RWPE2 (cell line): ENCODE data around the gene TMOD3.

ENCODE experiments used
- ATAC-seq: fragments of 200-7000 bp; cut with Tn5 transposase; 3 replicates; pipeline ENCODE4 v1.9.1; 2021; ENCODE audit warnings: low read depth
- DNase-seq: peaks from one replicate; pipeline ENCODE4 v3.0.0-alpha.2; 2020; ENCODE audit warnings: low spot score
- H3K27ac ChIP-seq: fragments of 450-650 bp; 2 replicates; pipeline ENCODE4 v1.5.1; 2017; ENCODE audit warnings: mild to moderate bottlenecking; ENCODE audit not compliant: poor library complexity, severe bottlenecking
- H3K27me3 ChIP-seq: fragments of 250-450 bp; sonication (Bioruptor Pico); 2 replicates; pipeline ENCODE4 v1.5.1; 2021; ENCODE audit warnings: mild to moderate bottlenecking, moderate library complexity; ENCODE audit not compliant: insufficient read depth, poor library complexity, severe bottlenecking
- H3K36me3 ChIP-seq: fragments of 250-450 bp; sonication (Bioruptor Pico); 2 replicates; pipeline ENCODE4 v1.5.1; 2020; ENCODE audit warnings: low read depth, mild to moderate bottlenecking, moderate library complexity
- H3K4me1 ChIP-seq: fragments of 250-450 bp; sonication (Bioruptor Pico); 2 replicates; pipeline ENCODE4 v1.5.1; 2021; ENCODE audit warnings: mild to moderate bottlenecking, moderate library complexity; ENCODE audit not compliant: insufficient read depth, poor library complexity, severe bottlenecking
- H3K4me3 ChIP-seq: fragments of 250-450 bp; sonication (Bioruptor Pico); 2 replicates; pipeline ENCODE4 v1.5.1; 2021; ENCODE audit warnings: mild to moderate bottlenecking, moderate library complexity; ENCODE audit not compliant: severe bottlenecking
- H3K9me3 ChIP-seq: fragments of 250-450 bp; sonication (Bioruptor Pico); 2 replicates; pipeline ENCODE4 v1.5.1; 2021; ENCODE audit warnings: mild to moderate bottlenecking, moderate library complexity; ENCODE audit not compliant: severe bottlenecking
- CTCF ChIP-seq: fragments of 450-650 bp; IDR thresholded peaks from one replicate; pipeline ENCODE4 v1.5.1; 2017; ENCODE audit warnings: mild to moderate bottlenecking, moderate library complexity; ENCODE audit not compliant: poor library complexity, severe bottlenecking

Gene TMOD3

GRCh38 chr15:51806123-51806522, 23.3 kb upstream of the TMOD3 start:
- Histone ChIP-seq H3K4me1 (peaks cover 6% of the 10 kb centered on the region), H3K36me3 (no peaks in the 10 kb centered on the region)
- ATAC-seq, result no peak

GRCh38 chr15:51809457-51809856, 20.0 kb upstream of the TMOD3 start:
- no peak overlapping the region for H3K4me3 ChIP-seq
- no peaks in the 10 kb centered on the region for H3K4me1 ChIP-seq
- no peak overlapping the region for H3K27ac ChIP-seq
- ATAC-seq, result no peak
- no peak for DNase-seq
- no peaks in the 10 kb centered on the region for H3K9me3 ChIP-seq
- no peak for TF ChIP-seq CTCF
- no peaks in the 10 kb centered on the region for H3K27me3 ChIP-seq
- no peaks in the 10 kb centered on the region for H3K36me3 ChIP-seq

More at GRCh38 chr15:51806123-51806522, 23.3 kb upstream of the TMOD3 start:
- no peaks in the 10 kb centered on the region for H3K9me3 ChIP-seq
- DNase-seq, result no peak
- H3K27me3 ChIP-seq, result no peaks in the 10 kb centered on the region
- H3K27ac ChIP-seq, result no peak overlapping the region
- TF ChIP-seq CTCF, result no peak
- no peak overlapping the region for H3K4me3 ChIP-seq

- no peak for ATAC-seq
- H3K4me1 ChIP-seq, result peaks cover 5% of the 10 kb centered on the region
- no peak for DNase-seq
- H3K9me3 ChIP-seq, result no peaks in the 10 kb centered on the region
- H3K27ac ChIP-seq, result no peak overlapping the region
- H3K36me3 ChIP-seq, result no peaks in the 10 kb centered on the region
- no peak overlapping the region for H3K4me3 ChIP-seq
- H3K27me3 ChIP-seq, result no peaks in the 10 kb centered on the region
- no peak for TF ChIP-seq CTCF
These were observed 16.9 kb upstream of the TMOD3 start for GRCh38 chr15:51812598-51812997.

GRCh38 chr15:51814606-51815005, 14.8 kb upstream of the TMOD3 start:
- no peaks in the 10 kb centered on the region for H3K36me3 ChIP-seq
- ATAC-seq, result no peak

More at GRCh38 chr15:51814606-51815005, 14.8 kb upstream of the TMOD3 start:
- H3K9me3 ChIP-seq, result no peaks in the 10 kb centered on the region
- H3K27ac ChIP-seq, result no peak overlapping the region
- no peak overlapping the region for H3K4me3 ChIP-seq
- no peak for TF ChIP-seq CTCF
- H3K27me3 ChIP-seq, result no peaks in the 10 kb centered on the region
- no peak for DNase-seq
- H3K4me1 ChIP-seq, result peaks cover 5% of the 10 kb centered on the region
